ENCODE results near the gene TTC7B.

DNA sequence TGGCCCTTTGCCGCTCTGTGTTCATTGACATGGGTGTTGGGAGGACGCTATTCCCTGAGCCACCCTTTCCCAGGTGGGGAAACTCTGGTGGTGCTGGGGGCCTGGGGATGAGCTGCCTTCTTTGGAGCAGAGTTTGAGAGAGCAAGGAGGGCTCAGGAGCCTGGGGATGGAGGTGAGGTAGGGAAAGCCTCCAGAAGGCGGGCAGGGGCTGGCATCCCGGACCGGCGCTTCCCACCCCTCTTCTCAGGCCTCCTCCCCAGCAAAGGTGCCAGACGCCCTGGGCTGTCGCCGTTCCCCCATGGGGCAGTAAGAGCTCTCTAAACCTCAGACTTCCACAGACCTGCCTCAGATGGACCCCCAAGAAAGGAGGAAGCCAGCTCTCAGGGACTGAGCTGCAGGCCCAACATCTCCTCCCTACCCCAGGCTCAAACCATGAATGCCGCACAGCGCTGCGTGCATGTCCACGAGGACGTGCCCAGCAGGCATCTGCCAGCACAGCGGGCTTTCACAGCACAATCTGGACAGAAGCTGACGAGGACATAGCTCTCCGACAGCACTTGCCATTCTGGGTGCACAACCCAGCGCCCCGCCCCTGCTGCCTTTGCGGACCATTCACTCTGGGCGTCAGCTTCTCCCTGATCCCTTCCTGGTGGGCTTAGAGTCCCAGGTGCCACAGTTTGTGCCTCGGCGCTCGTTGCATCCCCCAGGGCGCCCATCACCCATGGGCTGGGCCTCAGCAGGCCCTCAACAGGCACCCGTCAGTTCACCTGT, 14.9 kb upstream of the TTC7B start:
- no peak for TF ChIP-seq POLR2A (IDR thresholded peaks at IDR 0.05)
- TF ChIP-seq, protein P1, sequence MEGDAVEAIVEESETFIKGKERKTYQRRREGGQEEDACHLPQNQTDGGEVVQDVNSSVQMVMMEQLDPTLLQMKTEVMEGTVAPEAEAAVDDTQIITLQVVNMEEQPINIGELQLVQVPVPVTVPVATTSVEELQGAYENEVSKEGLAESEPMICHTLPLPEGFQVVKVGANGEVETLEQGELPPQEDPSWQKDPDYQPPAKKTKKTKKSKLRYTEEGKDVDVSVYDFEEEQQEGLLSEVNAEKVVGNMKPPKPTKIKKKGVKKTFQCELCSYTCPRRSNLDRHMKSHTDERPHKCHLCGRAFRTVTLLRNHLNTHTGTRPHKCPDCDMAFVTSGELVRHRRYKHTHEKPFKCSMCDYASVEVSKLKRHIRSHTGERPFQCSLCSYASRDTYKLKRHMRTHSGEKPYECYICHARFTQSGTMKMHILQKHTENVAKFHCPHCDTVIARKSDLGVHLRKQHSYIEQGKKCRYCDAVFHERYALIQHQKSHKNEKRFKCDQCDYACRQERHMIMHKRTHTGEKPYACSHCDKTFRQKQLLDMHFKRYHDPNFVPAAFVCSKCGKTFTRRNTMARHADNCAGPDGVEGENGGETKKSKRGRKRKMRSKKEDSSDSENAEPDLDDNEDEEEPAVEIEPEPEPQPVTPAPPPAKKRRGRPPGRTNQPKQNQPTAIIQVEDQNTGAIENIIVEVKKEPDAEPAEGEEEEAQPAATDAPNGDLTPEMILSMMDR (IDR thresholded peaks at IDR 0.05): no peak
- no peak for TF ChIP-seq EP300 (IDR thresholded peaks at IDR 0.05; ENCODE audit: low read depth)
- no peak for TF ChIP-seq POLR2AphosphoS5 (IDR thresholded peaks at IDR 0.05)
